ENCODE results near the gene CTSG. TPM values are rescaled to one million over a fixed set of nuclear protein-coding genes. Genes with fewer than 3 reads are reported as not detected.
A peak's percentile ranks its signal among the peaks of the same experiment; 100 is the strongest.

Gene CTSG
- total RNA-seq, 1 experiment from 2014 or later: not detected

GRCh38 chr14:24574206-24574774, 1.8 kb downstream of the CTSG start:
- no peak overlapping the region for H2AFZ ChIP-seq (ENCODE audit: low read length)
- H3K4ac ChIP-seq (ENCODE audit: low read depth, low read length): no peak overlapping the region
- no peaks in the 10 kb centered on the region for H3K79me2 ChIP-seq (ENCODE audit: insufficient read depth, low read length)
- no peak overlapping the region for H4K8ac ChIP-seq (replicated peaks; ENCODE audit: insufficient read length, low read depth, low read length)
- no peak overlapping the region for H3K56ac ChIP-seq (ENCODE audit: insufficient read length, low read depth, low read length)
- no peak overlapping the region for H3K23ac ChIP-seq (ENCODE audit: insufficient read length, low read depth, low read length)
- H3K27ac ChIP-seq (ENCODE audit: insufficient read length, low read depth, low read length): no peak overlapping the region
- H4K20me1 ChIP-seq (ENCODE audit: control insufficient read depth, insufficient read depth, insufficient read length): no peaks in the 10 kb centered on the region
- H3K27ac Mint-ChIP-seq: no peak overlapping the region
- no peak overlapping the region for H4K91ac ChIP-seq (ENCODE audit: insufficient read length, low read depth, low read length)
- no peak for DNase-seq
- H3K4me3 Mint-ChIP-seq: no peak overlapping the region
- H2BK120ac ChIP-seq (ENCODE audit: low read depth, low read length, poor library complexity, severe bottlenecking): no peak overlapping the region
- TF ChIP-seq, protein P1, sequence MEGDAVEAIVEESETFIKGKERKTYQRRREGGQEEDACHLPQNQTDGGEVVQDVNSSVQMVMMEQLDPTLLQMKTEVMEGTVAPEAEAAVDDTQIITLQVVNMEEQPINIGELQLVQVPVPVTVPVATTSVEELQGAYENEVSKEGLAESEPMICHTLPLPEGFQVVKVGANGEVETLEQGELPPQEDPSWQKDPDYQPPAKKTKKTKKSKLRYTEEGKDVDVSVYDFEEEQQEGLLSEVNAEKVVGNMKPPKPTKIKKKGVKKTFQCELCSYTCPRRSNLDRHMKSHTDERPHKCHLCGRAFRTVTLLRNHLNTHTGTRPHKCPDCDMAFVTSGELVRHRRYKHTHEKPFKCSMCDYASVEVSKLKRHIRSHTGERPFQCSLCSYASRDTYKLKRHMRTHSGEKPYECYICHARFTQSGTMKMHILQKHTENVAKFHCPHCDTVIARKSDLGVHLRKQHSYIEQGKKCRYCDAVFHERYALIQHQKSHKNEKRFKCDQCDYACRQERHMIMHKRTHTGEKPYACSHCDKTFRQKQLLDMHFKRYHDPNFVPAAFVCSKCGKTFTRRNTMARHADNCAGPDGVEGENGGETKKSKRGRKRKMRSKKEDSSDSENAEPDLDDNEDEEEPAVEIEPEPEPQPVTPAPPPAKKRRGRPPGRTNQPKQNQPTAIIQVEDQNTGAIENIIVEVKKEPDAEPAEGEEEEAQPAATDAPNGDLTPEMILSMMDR (conservative IDR thresholded peaks at IDR 0.05): no peak
- H3K9me3 Mint-ChIP-seq: peaks cover 0 to 79% of the 10 kb centered on the region in 2 experiments; a peak in 2 of 5 replicates
- WGBS (ENCODE audit: extremely low coverage, insufficient read length, low lambda C conversion rate): no CpG with 5 or more reads among the region's 27 CpGs
- no peaks in the 10 kb centered on the region for H3K79me1 ChIP-seq (ENCODE audit: insufficient read depth, low read depth, low read length, poor library complexity, severe bottlenecking)
- H3K14ac ChIP-seq (ENCODE audit: insufficient read depth, low read length): 0 out of 2 replicates have a peak overlapping the region, but pooled peaks have one; percentile 37
- peaks cover 3% of the 10 kb centered on the region for H3K23me2 ChIP-seq (ENCODE audit: insufficient read length, low read depth, low read length, poor library complexity, severe bottlenecking)
- H2AK5ac ChIP-seq (ENCODE audit: insufficient read length, low read length): no peak overlapping the region
- H3K27me3 ChIP-seq (ENCODE audit: insufficient read depth, low read length): no peaks in the 10 kb centered on the region
- H2BK20ac ChIP-seq (ENCODE audit: low read depth, low read length, poor library complexity, severe bottlenecking): no peak overlapping the region
- no peak overlapping the region for H3K9ac ChIP-seq (ENCODE audit: extremely low read depth, insufficient read length, low read length)
- no peak overlapping the region for H3K4me2 ChIP-seq (ENCODE audit: insufficient read depth, insufficient read length, low read length)
- H3K4me1 ChIP-seq (ENCODE audit: insufficient read depth, low read length): 0 out of 2 replicates have a peak, but pooled peaks cover 3% of the 10 kb centered on the region
- H3K36me3 Mint-ChIP-seq (ENCODE audit: insufficient read depth in 1 of 3, low read depth in 3 of 3): peaks cover 0 to 43% (median 0%) of the 10 kb centered on the region in 3 experiments; a peak in 2 of 7 replicates
- H3K27me3 Mint-ChIP-seq (ENCODE audit: low read depth): peaks cover 3% of the 10 kb centered on the region
- H2BK5ac ChIP-seq (ENCODE audit: insufficient read length, low read length): no peak overlapping the region
- no peak overlapping the region for H4K5ac ChIP-seq (ENCODE audit: insufficient read length, low read depth, low read length)
- no peak overlapping the region for H3K18ac ChIP-seq (ENCODE audit: insufficient read length, low read depth, low read length)
- H2BK12ac ChIP-seq (ENCODE audit: insufficient read length, low read depth, low read length): no peak overlapping the region
- no peak overlapping the region for H3T11ph ChIP-seq (ENCODE audit: low read length)
- no peaks in the 10 kb centered on the region for H3K9me3 ChIP-seq (ENCODE audit: control insufficient read depth, low read depth, low read length)
- H2BK15ac ChIP-seq (ENCODE audit: low read depth, low read length): no peak overlapping the region
- H3K4me1 Mint-ChIP-seq: no peaks in the 10 kb centered on the region

Measured in H9 (cell line).